Medulla oblongata (tissue), 1 donor: Measurements from ENCODE around the gene ZFP69.

Experiments
- DNase-seq: peaks from one replicate; pipeline ENCODE4 v3.0.0-alpha.2; 2015; ENCODE audit errors: extremely low spot score

Gene ZFP69

DNA sequence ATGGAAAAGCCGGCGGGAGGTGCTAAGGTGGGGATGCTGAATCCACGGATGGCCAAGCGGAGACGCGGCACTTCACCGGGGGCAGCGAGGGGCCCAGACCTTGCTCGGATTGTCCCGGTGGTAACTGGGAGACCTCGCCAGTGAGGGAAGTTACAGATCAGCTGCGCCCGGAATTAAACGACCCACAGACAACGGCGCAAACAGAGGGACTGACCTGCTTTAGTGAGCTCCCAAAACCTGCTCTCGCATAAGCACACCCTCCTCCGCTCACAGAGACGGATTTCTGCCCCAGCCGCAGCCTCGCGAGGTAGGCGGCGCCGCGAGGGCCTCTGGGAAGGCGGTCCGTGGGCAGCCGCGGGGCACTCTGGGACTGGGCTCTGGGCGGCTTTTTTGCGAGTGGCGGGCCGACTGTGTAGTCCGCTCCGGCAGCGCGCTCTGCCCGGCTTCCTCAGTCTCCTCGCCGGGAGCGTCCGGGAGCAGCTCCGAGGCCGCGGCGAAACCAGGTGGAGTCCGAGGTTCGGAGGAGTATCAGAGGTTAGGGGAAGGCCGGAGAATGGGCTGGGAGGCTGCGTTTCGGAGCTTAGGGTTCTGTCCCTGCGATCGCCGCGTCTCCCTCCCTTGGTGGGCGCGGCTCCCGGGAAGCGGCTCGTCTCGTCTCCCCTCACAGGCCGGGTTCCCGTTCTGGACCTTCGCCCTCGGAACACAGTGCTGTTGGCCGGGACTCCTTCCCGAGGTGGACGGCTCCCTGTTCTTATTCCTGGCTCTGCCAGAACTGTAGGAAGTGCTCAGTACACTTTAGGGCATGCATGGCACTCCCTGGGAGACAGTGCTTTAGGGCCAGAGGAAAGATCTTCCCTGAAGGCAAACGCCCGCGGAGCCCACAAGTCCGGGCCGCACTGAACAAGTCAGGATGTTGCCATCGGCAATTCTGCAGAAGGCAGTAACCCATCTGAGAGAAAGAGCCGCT lies 31.6 kb downstream of the ZFP69 start, which contains the start of gene EXO5:
Gene EXO5 (plus strand): TSS at position 393 of the 967 bp plus-strand sequence. CDS start 5,778 bp downstream, outside the sequence.
- peak; percentile 73 for DNase-seq

DNA sequence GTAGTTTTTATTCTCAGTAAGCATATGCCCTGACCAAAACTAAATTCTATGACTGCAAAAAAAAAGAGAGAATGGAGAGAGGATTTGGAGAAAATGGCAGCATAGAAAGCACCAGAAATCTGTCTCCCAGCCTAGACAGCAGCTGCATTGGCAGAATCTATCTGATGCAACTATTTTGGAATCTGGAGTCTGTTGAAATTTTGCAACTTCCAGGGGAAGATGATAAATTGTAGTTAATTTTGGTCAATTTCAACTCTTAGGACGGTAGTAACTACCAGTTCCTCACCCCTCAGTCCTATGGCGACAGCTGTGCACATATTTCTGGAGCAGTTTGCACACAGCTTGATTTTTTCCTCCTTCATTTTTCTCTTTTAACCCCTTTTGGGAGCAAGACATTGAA lies 42.4 kb downstream of the ZFP69 start:
- DNase-seq, result no peak

DNA sequence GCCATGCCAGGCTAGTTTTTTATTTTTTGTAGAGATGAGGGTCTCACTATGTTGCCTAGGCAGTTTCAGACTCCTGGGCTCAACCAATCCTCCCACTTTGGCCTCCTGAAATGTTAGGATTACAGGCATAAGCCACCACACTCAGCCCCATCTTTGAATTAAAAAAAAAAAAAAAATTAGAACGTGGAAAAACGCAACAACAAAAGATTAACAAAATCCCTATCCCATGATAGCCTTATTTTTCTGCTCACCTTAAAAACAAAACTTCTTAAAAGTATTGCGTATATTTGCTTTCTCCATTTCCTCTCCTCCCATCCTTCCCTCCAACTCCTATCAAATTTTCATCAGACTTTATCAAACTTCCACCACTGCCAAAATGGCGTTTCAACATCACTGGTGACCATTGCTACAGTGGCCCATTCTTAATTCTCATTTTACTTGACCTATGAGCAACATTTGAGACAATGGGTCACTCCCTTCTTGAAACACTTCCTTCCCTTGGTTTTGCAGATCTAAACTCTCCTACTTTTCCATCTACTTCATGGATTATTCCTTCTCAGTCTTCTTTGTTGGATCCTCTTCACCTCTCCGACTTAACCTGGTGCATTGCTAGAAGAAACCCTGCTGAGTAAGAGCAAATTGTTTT lies 53.8 kb downstream of the ZFP69 start:
- DNase-seq, result no peak

DNA sequence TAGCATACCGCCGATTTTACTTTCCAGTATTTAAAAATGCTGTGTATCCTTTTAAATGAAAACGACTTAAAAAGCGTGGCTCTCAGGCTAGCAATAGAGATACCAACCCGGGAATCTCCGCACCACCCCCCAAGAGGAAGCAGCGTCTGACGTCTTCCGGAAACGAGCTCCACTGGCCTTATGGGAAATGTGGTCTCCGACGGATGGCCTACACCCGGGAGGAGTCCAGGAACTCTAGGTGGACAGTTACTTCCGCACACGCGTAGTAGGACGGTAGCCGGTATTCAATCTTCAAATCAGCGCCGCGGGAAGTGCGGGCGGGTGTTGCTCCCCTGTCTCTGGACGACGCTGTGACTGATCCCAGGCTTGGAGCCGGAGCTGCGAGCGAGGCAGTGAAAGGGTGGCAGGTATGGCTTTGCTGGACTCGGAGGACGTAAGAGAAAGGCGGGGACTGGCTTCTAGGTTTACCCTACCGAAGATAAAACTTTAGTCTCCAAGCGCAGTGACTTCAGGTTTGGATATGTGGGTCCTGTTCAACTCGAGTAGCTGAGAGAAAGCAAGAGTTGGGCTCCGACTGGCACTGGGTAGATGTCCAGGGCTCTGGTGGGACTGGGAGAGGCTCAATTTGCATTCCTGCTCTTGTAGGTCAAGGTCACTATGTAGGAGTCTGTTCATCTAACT lies 54.4 kb downstream of the ZFP69 start, which contains the start of gene ZNF684:
Gene ZNF684 (plus strand): TSS at position 257 of the 681 bp plus-strand sequence. CDS start 1,530 bp downstream, outside the sequence.
- peak; percentile 97 for DNase-seq

DNA sequence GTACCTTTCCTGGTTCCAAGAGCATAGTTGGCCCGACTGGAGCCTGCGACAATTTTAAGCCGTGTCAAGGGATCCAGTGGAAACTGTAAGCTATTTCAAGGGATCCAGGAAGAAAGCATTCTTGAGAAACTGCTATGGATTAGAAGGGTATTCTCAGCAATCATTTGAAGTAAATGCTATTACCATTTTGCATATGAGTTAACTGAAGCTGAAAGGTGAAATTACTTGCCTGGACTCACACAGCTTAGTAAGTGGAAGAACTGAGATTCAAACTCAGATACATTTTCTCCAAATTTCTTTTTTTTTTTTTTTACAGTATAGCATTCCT lies 54.9 kb downstream of the ZFP69 start:
- no peak for DNase-seq

DNA sequence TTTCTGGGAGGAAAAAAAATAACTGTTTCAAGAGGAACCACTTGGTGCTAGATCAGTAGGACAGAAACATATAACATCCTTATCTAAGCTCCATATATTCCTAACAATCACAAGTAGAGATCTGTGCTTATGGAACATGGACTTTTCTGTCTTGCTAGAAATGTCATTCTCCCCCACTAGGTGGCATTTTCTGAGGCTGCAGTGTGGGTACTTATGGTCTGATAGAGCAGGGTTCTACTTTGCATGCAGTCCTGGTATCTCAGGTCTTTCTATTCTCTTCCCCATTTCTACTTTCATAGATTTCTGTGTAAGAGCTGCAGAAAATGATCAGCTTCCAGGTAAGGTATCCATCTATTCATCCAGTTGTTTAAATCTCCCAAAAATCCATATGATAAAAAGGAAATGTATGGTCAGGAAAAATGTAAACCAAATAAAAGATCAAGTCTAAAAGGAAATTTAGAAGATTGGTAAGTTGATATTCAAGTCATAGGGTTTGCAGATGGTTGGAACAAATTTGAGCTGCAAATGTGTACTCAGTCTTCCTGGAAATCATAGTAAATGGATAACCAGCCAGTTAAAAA lies 55.8 kb downstream of the ZFP69 start:
- peak; percentile 67 for DNase-seq

DNA sequence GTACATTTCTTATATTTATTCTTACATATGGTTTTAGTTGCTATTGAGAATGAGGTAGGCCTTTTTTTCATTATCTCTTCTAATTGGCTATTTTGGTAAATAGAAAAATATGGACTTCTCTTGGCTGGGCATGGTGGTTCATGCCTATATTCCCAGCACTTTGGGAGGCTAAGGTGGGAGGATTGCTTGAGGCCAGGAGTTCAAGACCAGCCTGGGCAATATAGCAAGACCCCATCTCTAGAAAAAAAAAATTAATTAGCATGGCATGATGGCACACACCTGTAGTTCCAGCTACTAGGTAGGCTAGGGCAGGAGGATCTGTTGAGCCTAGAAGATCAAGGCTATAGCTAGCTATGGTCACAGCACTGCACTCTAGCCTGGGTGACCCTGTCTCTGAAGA lies 57.5 kb downstream of the ZFP69 start:
- no peak for DNase-seq

DNA sequence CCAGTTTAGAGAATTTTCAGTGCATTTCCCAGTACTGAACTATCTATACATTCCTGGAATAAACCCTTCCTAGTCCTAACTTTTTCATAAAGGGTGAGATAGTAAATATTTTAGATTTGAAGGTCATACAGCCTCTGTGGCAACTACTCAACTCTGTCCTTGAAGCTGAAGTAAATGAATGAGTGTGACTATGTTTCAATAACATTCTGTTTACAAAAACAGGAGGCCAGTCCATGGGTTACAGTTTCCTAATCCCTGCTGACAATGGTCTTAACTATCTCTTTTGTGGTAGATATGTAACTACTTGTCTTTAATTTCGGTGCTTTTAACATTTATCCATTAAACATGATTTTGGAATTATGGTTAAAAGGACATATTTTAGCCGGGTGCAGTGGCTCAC lies 58.6 kb downstream of the ZFP69 start:
- DNase-seq, result no peak

DNA sequence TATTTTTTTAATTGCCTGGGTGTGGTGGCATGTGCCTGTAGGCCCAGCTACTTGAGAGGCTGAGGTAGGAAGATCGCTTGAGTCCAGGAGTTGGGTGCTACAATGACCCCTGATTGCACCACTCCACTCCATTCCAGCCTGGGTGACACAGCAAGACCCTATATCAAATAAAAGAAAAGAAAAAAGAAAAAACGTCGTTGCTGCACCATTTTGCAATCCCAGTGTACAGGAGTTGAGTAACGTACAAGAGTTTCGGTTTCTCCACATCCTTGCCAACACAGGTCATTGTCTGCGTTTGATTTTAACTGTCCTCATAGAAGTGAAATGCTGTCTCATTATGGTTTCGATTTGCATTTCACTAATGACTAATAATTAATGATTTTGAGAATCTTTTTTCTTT lies 62.2 kb downstream of the ZFP69 start:
- DNase-seq, result no peak
